ENCODE data around the gene RFC2. TPM values are rescaled to one million over a fixed set of nuclear protein-coding genes. Genes with fewer than 3 reads are reported as not detected.

RFC2 gene
- total RNA-seq, 1 donor from 2014 or later: 18.5 TPM

DNA sequence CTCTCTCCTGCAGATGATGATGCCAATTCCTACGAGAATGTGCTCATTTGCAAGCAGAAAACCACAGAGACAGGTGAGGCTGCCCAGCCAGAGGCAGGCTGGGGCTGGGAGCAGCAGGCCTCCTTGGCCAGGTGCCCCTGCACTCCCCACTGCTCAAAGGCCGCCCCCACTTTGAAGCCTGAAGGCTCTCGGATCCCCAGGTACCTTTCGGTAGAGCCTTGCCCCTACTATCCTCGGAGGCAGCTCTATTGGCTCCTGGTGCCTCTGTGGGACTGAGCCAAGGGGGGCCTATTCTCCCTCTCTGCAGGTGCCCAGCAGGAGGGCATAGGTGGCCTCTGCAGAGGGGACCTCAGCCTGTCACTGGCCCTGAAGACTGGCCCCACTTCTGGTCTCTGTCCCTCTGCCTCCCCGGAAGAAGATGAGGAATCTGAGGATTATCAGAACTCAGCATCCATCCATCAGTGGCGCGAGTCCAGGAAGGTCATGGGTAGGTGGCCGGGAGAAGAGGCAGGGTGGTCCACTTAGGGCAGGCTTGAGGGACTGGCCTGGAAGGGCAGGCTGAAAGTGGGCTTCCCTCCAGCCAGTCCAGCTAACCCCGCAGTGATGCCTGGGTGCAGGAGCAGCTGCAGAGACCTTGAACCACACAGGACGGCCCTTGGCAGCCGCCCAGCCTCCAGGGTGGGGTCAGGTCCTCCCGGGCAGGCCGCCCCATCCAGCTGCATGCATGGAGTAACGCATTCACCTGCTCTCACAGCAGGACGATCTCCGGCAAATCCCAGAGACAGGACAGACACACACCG lies 30.3 kb downstream of the RFC2 start:
- no peaks in the 10 kb centered on the region for H3K9me3 ChIP-seq
- intact Hi-C loops (cut with DNase I): no loop called here
- H3K4me3 ChIP-seq: no peak overlapping the region
- ATAC-seq (no peak), DNase-seq (no peak)
- TF ChIP-seq CTCF (IDR thresholded peaks at IDR 0.05): no peak
- peaks cover 19% of the 10 kb centered on the region for H3K36me3 ChIP-seq
- H3K27me3 ChIP-seq (ENCODE audit: low read depth): no peaks in the 10 kb centered on the region
- no peak overlapping the region for H3K27ac ChIP-seq
- no peaks in the 10 kb centered on the region for H3K4me1 ChIP-seq

GRCh38 chr7:74222851-74223710 lies 31.1 kb downstream of the RFC2 start:
- Histone ChIP-seq H3K4me1 (peaks cover 2% of the 10 kb centered on the region), H3K36me3 (peaks cover 19% of the 10 kb centered on the region), H3K4me3 (no peak overlapping the region), H3K9me3 (no peaks in the 10 kb centered on the region), H3K27ac (no peak overlapping the region), H3K27me3 (ENCODE audit: low read depth) (no peaks in the 10 kb centered on the region)
- DNase-seq (no peak), ATAC-seq (no peak)
- intact Hi-C loops (cut with DNase I): no loop called here
- TF ChIP-seq CTCF (IDR thresholded peaks at IDR 0.05): no peak

DNA sequence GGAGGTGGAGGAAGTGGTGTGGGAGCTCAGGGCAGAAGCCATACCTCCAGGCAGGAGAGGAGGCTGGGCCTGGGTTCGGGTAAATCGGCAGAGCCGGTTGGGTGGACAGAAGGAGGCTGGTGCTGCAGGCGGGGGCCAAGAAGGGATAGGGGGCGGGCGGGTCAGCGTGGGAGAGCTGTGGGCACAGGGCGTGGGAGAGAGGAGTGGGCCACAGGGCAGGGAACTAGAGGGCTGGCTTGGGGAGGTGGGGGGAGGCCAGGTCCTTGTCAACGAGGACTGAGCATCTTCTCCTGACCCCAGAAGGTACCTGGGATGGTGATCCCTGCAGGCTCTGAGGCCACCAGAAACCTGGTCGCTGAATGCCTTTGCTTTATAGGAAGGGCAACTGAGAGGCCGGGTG lies 32.5 kb downstream of the RFC2 start:
- H3K4me1 ChIP-seq: peaks cover 13% of the 10 kb centered on the region
- intact Hi-C loops (cut with DNase I): no loop called here
- no peaks in the 10 kb centered on the region for H3K27me3 ChIP-seq (ENCODE audit: low read depth)
- H3K9me3 ChIP-seq: no peaks in the 10 kb centered on the region
- no peak overlapping the region for H3K27ac ChIP-seq
- TF ChIP-seq CTCF (IDR thresholded peaks at IDR 0.05): no peak
- ATAC-seq (no peak), DNase-seq (no peak)
- H3K36me3 ChIP-seq: peaks cover 19% of the 10 kb centered on the region
- H3K4me3 ChIP-seq: no peak overlapping the region

GRCh38 chr7:74220229-74220628 lies 34.0 kb downstream of the RFC2 start:
- Histone ChIP-seq H3K9me3 (no peaks in the 10 kb centered on the region), H3K4me3 (no peak overlapping the region), H3K36me3 (peaks cover 14% of the 10 kb centered on the region), H3K27me3 (ENCODE audit: low read depth) (no peaks in the 10 kb centered on the region), H3K4me1 (peaks cover 23% of the 10 kb centered on the region), H3K27ac (no peak overlapping the region)
- no peak for ATAC-seq
- TF ChIP-seq CTCF (IDR thresholded peaks at IDR 0.05): no peak
- DNase-seq: no peak
- intact Hi-C loops (cut with DNase I): no loop called here

GRCh38 chr7:74219416-74219815 lies 34.8 kb downstream of the RFC2 start:
- Histone ChIP-seq H3K4me3 (no peak overlapping the region), H3K27me3 (ENCODE audit: low read depth) (no peaks in the 10 kb centered on the region), H3K4me1 (peaks cover 23% of the 10 kb centered on the region), H3K9me3 (no peaks in the 10 kb centered on the region), H3K36me3 (peaks cover 8% of the 10 kb centered on the region), H3K27ac (no peak overlapping the region)
- ATAC-seq (no peak), DNase-seq (no peak)
- TF ChIP-seq CTCF (IDR thresholded peaks at IDR 0.05): no peak
- intact Hi-C loops (cut with DNase I): no loop called here

Measured in lower lobe of right lung (tissue), 2 donors.